Loucy (cell line): Measurements from ENCODE around the gene KCNJ12.
"Not testable (repeated sequence)": the region's sequence is repeated elsewhere in the genome, so short reads cannot be mapped to it uniquely, and the experiment has no call there.

Source experiments
- H2AFZ ChIP-seq: fragments of 200-600 bp; sonication (generic); 2 replicates; pipeline ENCODE4 v1.6.0; 2016; ENCODE audit warnings: antibody characterized with exemption, mild to moderate bottlenecking, low read length, moderate library complexity
- H3F3A ChIP-seq: fragments of 200-600 bp; 2 replicates; pipeline ENCODE4 v1.6.0; 2016; ENCODE audit warnings: antibody characterized with exemption, low read depth, mild to moderate bottlenecking
- H3K27me3 ChIP-seq: fragments of 200-600 bp; sonication (generic); 2 replicates; pipeline ENCODE4 v1.6.1; 2014; ENCODE audit warnings: low read length, mild to moderate bottlenecking; ENCODE audit not compliant: insufficient read depth, poor library complexity, severe bottlenecking
- H3K36me3 ChIP-seq: fragments of 200-600 bp; sonication (generic); 2 replicates; pipeline ENCODE4 v1.6.1; 2016; ENCODE audit warnings: low read length; ENCODE audit not compliant: insufficient read depth
- H3K4me1 ChIP-seq: fragments of 200-600 bp; sonication (generic); 2 replicates; pipeline ENCODE4 v1.5.1; 2014; ENCODE audit warnings: low read length, mild to moderate bottlenecking; ENCODE audit not compliant: insufficient read depth, poor library complexity, severe bottlenecking
- H3K4me2 ChIP-seq: fragments of 200-600 bp; sonication (generic); 2 replicates; pipeline ENCODE4 v1.6.0; 2014; ENCODE audit warnings: antibody characterized with exemption, low read length, low read depth, mild to moderate bottlenecking; ENCODE audit not compliant: poor library complexity, severe bottlenecking
- H3K4me3 ChIP-seq: fragments of 200-600 bp; sonication (generic); 2 replicates; pipeline ENCODE4 v1.5.1; 2014; ENCODE audit warnings: low read length, mild to moderate bottlenecking, mixed read lengths; ENCODE audit not compliant: poor library complexity, severe bottlenecking
- H3K79me2 ChIP-seq: fragments of 200-600 bp; sonication (generic); 2 replicates; pipeline ENCODE4 v1.6.1; 2014; ENCODE audit warnings: low read length; ENCODE audit not compliant: insufficient read depth
- H3K9ac ChIP-seq: fragments of 200-600 bp; sonication (generic); 2 replicates; pipeline ENCODE4 v1.6.0; 2014; ENCODE audit warnings: mild to moderate bottlenecking, low read depth, low read length, moderate library complexity; ENCODE audit not compliant: poor library complexity, severe bottlenecking
- H3K9me2 ChIP-seq: fragments of 200-600 bp; sonication (generic); replicated peaks from 2 replicates; pipeline ENCODE4 v1.6.1; 2016; ENCODE audit warnings: low read depth, low read length, mixed read lengths
- H3K9me3 ChIP-seq: fragments of 200-600 bp; sonication (generic); 2 replicates; pipeline ENCODE4 v1.6.1; 2014; ENCODE audit warnings: mild to moderate bottlenecking, antibody characterized with exemption, low read length, low read depth; ENCODE audit not compliant: insufficient read depth
- H4K20me1 ChIP-seq: fragments of 200-600 bp; sonication (generic); 2 replicates; pipeline ENCODE4 v1.6.0; 2014; ENCODE audit warnings: antibody characterized with exemption, low read length, mild to moderate bottlenecking; ENCODE audit not compliant: insufficient read depth, poor library complexity, severe bottlenecking
- EZH2phosphoT487 ChIP-seq: fragments of 200-600 bp; IDR thresholded peaks from 2 replicates; pipeline ENCODE4 v1.6.1; 2018; ENCODE audit warnings: antibody characterized with exemption, mild to moderate bottlenecking, moderate library complexity, borderline replicate concordance
- TF ChIP-seq, protein P1 (sequence below): fragments of 200-600 bp; sonication (generic); conservative IDR thresholded peaks from 2 replicates; pipeline ENCODE4 v1.5.1; 2014; ENCODE audit warnings: mild to moderate bottlenecking, antibody characterized with exemption, low read length

Gene KCNJ12

DNA sequence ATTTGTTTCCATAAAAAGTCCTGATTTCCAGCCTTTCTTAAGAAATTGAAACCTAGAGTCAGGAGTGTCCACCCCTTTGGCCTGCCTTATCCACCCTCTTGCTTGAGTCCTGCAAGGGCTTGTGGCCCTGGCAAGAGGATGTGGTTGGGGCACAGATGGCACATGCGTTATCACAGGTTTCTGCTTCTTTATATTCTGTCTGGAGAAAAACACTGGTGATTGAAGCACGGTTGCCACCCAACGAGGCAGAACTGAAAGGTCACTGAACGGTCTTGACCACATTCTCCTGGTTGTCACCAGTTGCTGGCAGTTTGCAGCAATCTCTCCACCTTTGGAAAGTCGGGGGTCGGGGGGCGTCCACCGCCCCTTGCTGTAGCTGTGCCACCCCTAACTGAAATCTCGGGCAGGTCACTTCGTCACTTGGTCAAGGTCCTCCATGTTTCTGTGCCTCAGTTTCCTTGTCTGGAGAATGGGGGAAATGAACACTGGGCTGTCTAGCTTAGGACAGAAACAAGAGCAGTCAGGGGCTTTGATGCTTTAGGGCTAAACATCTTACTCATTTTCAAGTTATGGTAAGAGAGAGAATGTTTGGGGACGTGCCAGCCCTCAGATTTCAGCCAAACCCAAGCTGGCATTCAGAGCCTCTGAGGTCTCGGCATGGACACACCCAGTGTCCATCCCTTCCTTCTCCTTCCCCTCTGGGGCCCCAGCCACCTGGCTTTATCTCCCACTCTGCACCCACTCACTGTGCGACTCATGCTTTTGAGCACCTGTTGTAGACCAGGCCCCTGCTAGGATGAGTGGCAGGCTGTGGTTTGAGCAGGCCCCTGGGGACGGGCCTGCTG is 27.9 kb upstream of the KCNJ12 start:
- H3K9me3 ChIP-seq, H3K27me3 ChIP-seq, H3K79me2 ChIP-seq, H2AFZ ChIP-seq, H3K4me3 ChIP-seq, H3K4me1 ChIP-seq, H3F3A ChIP-seq, H3K9me2 ChIP-seq, H4K20me1 ChIP-seq, H3K9ac ChIP-seq, H3K36me3 ChIP-seq: not testable (repeated sequence)
- peak overlapping the region; percentile 27 for H3K4me2 ChIP-seq

DNA sequence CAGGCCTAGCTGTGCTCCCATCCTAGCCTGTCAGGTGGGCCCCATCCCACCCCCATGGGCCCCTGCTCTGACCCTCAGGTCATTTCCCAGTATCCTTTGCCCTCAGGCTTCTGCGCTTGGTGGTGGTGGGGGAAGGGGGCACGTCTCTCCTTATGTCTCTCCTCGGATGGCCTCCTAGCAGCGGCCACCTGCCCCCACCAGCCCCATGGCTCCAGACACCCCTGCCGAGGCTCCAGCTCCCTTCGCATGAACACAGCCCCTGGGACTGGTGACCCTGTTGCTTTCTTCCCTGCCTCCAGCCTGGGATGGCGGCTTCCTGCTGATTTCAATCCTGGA is 27.3 kb upstream of the KCNJ12 start:
- H3K4me2 ChIP-seq, H3K27me3 ChIP-seq, H3F3A ChIP-seq, H3K9me2 ChIP-seq, H3K79me2 ChIP-seq, H3K36me3 ChIP-seq, H3K9ac ChIP-seq, H3K9me3 ChIP-seq, H3K4me1 ChIP-seq, H4K20me1 ChIP-seq, H2AFZ ChIP-seq, H3K4me3 ChIP-seq: not testable (repeated sequence)

DNA sequence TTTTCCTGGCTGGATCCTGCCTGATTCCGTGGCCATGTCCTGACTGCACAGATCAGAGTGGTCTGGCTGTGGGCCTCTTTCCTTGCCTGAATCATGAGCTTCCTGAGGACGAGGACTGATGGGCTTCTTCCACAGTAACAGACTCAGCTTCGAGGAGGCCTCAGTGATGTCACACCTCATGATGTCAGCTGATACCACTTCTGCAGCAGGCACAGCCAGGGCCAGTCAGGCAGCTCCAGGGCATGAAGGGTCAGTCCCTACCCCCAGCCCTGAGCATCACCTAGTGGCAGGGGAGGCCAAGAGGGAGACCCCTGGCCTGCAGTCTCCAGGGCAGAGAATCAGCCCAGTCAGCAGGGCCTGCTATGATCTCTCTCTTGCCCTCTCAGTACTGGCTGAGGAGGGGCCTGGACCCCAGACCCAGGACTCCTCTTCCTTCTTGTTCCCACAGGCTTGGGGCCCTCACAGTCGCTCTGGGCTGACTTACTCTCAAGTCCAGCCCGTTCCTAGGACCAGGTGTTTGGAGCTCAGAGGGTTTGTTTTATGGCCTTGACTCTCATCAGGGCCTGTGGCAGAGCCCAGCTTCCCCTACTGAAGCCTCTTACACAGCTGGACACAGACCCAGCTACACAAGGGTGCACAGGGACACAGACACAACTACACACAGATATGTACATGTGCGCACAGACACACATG is 26.7 kb upstream of the KCNJ12 start:
- H4K20me1 ChIP-seq, H3K4me1 ChIP-seq, H3K36me3 ChIP-seq, H3K9me2 ChIP-seq, H3K27me3 ChIP-seq, H2AFZ ChIP-seq, H3K9ac ChIP-seq, H3K9me3 ChIP-seq, H3K4me2 ChIP-seq, H3F3A ChIP-seq, H3K79me2 ChIP-seq, H3K4me3 ChIP-seq: not testable (repeated sequence)

DNA sequence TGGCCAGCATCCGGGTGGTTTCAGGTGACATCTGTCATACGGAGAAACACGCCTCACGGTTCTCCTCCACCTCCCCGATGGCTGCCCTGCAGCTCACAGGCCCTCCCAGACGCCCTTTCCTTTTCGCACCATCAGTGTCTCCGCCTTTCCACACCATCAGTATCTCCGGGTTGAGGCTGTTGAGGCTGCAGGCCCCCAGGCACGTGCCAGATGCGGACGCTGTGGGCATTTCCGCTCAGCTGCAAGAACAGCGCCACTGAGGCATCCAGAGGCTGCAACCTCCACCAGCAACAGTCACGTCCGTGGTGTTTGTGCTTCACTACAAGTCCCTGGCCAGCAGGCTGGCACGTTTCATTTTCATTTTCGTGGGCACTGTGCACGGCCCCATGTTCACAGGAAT is 25.7 kb upstream of the KCNJ12 start:
- not testable (repeated sequence) for H3F3A ChIP-seq, H3K4me3 ChIP-seq, H3K9me2 ChIP-seq, H3K79me2 ChIP-seq, H3K9ac ChIP-seq, H3K4me1 ChIP-seq, H4K20me1 ChIP-seq, H3K36me3 ChIP-seq, H2AFZ ChIP-seq, H3K9me3 ChIP-seq, H3K4me2 ChIP-seq, H3K27me3 ChIP-seq

- Histone ChIP-seq H3K27me3 (no peaks in the 10 kb centered on the region), H3K9ac (no peak overlapping the region), H3F3A (no peaks in the 10 kb centered on the region), H3K4me1 (no peaks in the 10 kb centered on the region), H3K9me3 (no peaks in the 10 kb centered on the region), H4K20me1 (no peaks in the 10 kb centered on the region), H2AFZ (no peak overlapping the region), H3K36me3 (no peaks in the 10 kb centered on the region), H3K9me2 (no peaks in the 10 kb centered on the region), H3K4me2 (no peak overlapping the region), H3K79me2 (no peaks in the 10 kb centered on the region), H3K4me3 (no peak overlapping the region)
- TF ChIP-seq, protein P1, sequence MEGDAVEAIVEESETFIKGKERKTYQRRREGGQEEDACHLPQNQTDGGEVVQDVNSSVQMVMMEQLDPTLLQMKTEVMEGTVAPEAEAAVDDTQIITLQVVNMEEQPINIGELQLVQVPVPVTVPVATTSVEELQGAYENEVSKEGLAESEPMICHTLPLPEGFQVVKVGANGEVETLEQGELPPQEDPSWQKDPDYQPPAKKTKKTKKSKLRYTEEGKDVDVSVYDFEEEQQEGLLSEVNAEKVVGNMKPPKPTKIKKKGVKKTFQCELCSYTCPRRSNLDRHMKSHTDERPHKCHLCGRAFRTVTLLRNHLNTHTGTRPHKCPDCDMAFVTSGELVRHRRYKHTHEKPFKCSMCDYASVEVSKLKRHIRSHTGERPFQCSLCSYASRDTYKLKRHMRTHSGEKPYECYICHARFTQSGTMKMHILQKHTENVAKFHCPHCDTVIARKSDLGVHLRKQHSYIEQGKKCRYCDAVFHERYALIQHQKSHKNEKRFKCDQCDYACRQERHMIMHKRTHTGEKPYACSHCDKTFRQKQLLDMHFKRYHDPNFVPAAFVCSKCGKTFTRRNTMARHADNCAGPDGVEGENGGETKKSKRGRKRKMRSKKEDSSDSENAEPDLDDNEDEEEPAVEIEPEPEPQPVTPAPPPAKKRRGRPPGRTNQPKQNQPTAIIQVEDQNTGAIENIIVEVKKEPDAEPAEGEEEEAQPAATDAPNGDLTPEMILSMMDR, result no peak
- no peak for TF ChIP-seq EZH2phosphoT487
These were observed 24.6 kb upstream of the KCNJ12 start for GRCh38 chr17:21351366-21352065.
